GM23338 (cell line): ENCODE data around the gene TSFM. TPM values are rescaled to one million over a fixed set of nuclear protein-coding genes. Genes with fewer than 3 reads are reported as not detected.

Experiments used
- ATAC-seq: fragments of 200-7000 bp; cut with Tn5 transposase; 3 replicates; pipeline ENCODE4 v1.9.1; 2020
- DNase-seq: peaks from one replicate; pipeline ENCODE4 v3.0.0-alpha.2; 2015; ENCODE audit warnings: low spot score
- H2AFZ ChIP-seq: fragments of 200-600 bp; sonication (generic); 2 replicates; pipeline ENCODE4 v1.8.0; 2016; ENCODE audit warnings: antibody characterized with exemption, mild to moderate bottlenecking, moderate library complexity
- H3F3A ChIP-seq: fragments of 200-600 bp; sonication (generic); replicated peaks from 2 replicates; pipeline ENCODE4 v1.8.0; 2017; ENCODE audit warnings: antibody characterized with exemption, mixed run types, low read depth
- H3K27ac ChIP-seq: fragments of 200-600 bp; sonication (generic); 2 replicates; pipeline ENCODE4 v1.6.1; 2016; ENCODE audit warnings: low read depth
- H3K27me3 ChIP-seq: fragments of 200-600 bp; sonication (generic); 2 replicates; pipeline ENCODE4 v1.8.0; 2016; ENCODE audit warnings: mild to moderate bottlenecking, mixed run types, moderate library complexity; ENCODE audit not compliant: insufficient read depth
- H3K36me3 ChIP-seq: fragments of 200-600 bp; sonication (generic); 2 replicates; pipeline ENCODE4 v1.8.0; 2016; ENCODE audit warnings: mild to moderate bottlenecking; ENCODE audit not compliant: insufficient read depth
- H3K4me1 ChIP-seq: fragments of 200-600 bp; sonication (generic); 2 replicates; pipeline ENCODE4 v1.8.0; 2016; ENCODE audit warnings: mild to moderate bottlenecking, moderate library complexity; ENCODE audit not compliant: insufficient read depth
- H3K4me2 ChIP-seq: fragments of 200-600 bp; sonication (generic); 2 replicates; pipeline ENCODE4 v1.7.1; 2017; ENCODE audit warnings: mixed run types
- H3K4me3 ChIP-seq: fragments of 200-600 bp; sonication (generic); 2 replicates; pipeline ENCODE4 v1.6.1; 2016; ENCODE audit warnings: mixed run types
- H3K79me2 ChIP-seq: fragments of 200-600 bp; sonication (generic); replicated peaks from 2 replicates; pipeline ENCODE4 v1.8.0; 2017; ENCODE audit warnings: mild to moderate bottlenecking; ENCODE audit not compliant: insufficient read depth
- H3K9me2 ChIP-seq: fragments of 200-600 bp; sonication (generic); 2 replicates; pipeline ENCODE4 v1.8.0; 2017; ENCODE audit not compliant: insufficient read depth
- H4K20me1 ChIP-seq: fragments of 200-600 bp; sonication (generic); replicated peaks from 2 replicates; pipeline ENCODE4 v1.8.0; 2017; ENCODE audit warnings: mild to moderate bottlenecking; ENCODE audit not compliant: insufficient read depth
- H3K27ac Mint-ChIP-seq: 2 replicates; pipeline ENCODE4 v1.8.0; 2020; ENCODE audit warnings: inconsistent platforms, mild to moderate bottlenecking, moderate library complexity, mixed read lengths
- H3K27me3 Mint-ChIP-seq: 3 replicates; pipeline ENCODE4 v1.8.0; 2022; ENCODE audit warnings: low read depth, mild to moderate bottlenecking, moderate library complexity, mixed read lengths, inconsistent platforms; ENCODE audit not compliant: insufficient read depth, poor library complexity
- H3K36me3 Mint-ChIP-seq: 3 replicates; pipeline ENCODE4 v1.8.0; 2021; ENCODE audit warnings: low read depth, mild to moderate bottlenecking, inconsistent platforms, moderate library complexity, mixed read lengths
- H3K4me1 Mint-ChIP-seq: 3 replicates; pipeline ENCODE4 v1.8.0; 2020; ENCODE audit warnings: mild to moderate bottlenecking, inconsistent platforms, mixed read lengths
- H3K4me3 Mint-ChIP-seq: 3 replicates; pipeline ENCODE4 v1.8.0; 2021; ENCODE audit warnings: moderate library complexity, mild to moderate bottlenecking, inconsistent platforms, mixed read lengths
- H3K9me3 Mint-ChIP-seq: 3 replicates; pipeline ENCODE4 v1.8.0; 2020; ENCODE audit warnings: moderate library complexity, mild to moderate bottlenecking, inconsistent platforms, mixed read lengths
- CTCF ChIP-seq, 2 experiments: fragments of 200-600 bp in 1 of 2; sonication (generic) in 1 of 2; conservative IDR thresholded peaks; 2 replicates each; pipeline versions ENCODE4 v1.5.1 to v1.6.1; 2016 to 2017; ENCODE audit warnings: antibody characterized with exemption in 2 of 2, low read depth in 2 of 2, mild to moderate bottlenecking in 2 of 2, moderate library complexity in 1 of 2
- EZH2 ChIP-seq: fragments of 200-600 bp; sonication (generic); IDR thresholded peaks from one replicate; pipeline ENCODE4 v1.8.0; 2017; ENCODE audit warnings: antibody characterized with exemption, mild to moderate bottlenecking, low read depth; ENCODE audit not compliant: unreplicated experiment
- EZH2phosphoT487 ChIP-seq: fragments of 200-600 bp; sonication (generic); IDR thresholded peaks from one replicate; pipeline ENCODE4 v1.8.1; 2018; ENCODE audit warnings: antibody characterized with exemption; ENCODE audit not compliant: unreplicated experiment
- NANOG ChIP-seq: IDR thresholded peaks from 2 replicates; pipeline ENCODE4 v1.6.1; 2016; ENCODE audit warnings: antibody characterized with exemption, borderline replicate concordance
- REST ChIP-seq: IDR thresholded peaks from one replicate; pipeline ENCODE4 v1.6.1; 2018; ENCODE audit warnings: antibody characterized with exemption; ENCODE audit not compliant: unreplicated experiment
- ZNF331 ChIP-seq: fragments of 250-450 bp; sonication (Bioruptor Pico); IDR thresholded peaks from 2 replicates; pipeline ENCODE4 v1.5.0; 2020; ENCODE audit warnings: low read depth, mild to moderate bottlenecking, moderate library complexity
- polyA plus RNA-seq: library from polyadenylated mRNA; unstranded; fragments of >200 nt; fragmentation: Nextera tagmentation; extraction: Ambion mirVana; gene quantifications from 2 replicates; pipeline ENCODE4 v1.2.1, GENCODE V29; 2016
- total RNA-seq: library from RNA; depleted of rRNA; stranded (reverse); fragments of >200 nt; shearing (Covaris generic); gene quantifications from 2 replicates; pipeline ENCODE4 v1.2.3, GENCODE V29; 2014

The TSFM gene
- total and polyA plus RNA-seq, 2 experiments from 2014 or later: 29.5 to 43.1 TPM

- peaks cover 10% of the 10 kb centered on the region for H3F3A ChIP-seq
- H3K36me3 ChIP-seq: no peaks in the 10 kb centered on the region
- Mint-ChIP-seq H3K27ac (no peak overlapping the region), H3K4me1 (peaks cover 32% of the 10 kb centered on the region), H3K36me3 (no peaks in the 10 kb centered on the region; the same call in 2 of the 3 replicates), H3K4me3 (peak overlapping the region; percentile 79), H3K9me3 (peaks cover 2% of the 10 kb centered on the region), H3K27me3 (peaks cover 90% of the 10 kb centered on the region)
- no peaks in the 10 kb centered on the region for H4K20me1 ChIP-seq
- ATAC-seq (peak; percentile 4), DNase-seq (peak; percentile 46)
- peaks cover 100% of the 10 kb centered on the region for H3K27me3 ChIP-seq
- H3K4me2 ChIP-seq: peak overlapping the region; percentile 91
- H3K27ac ChIP-seq: no peak overlapping the region
- H3K4me1 ChIP-seq: peaks cover 19% of the 10 kb centered on the region
- H2AFZ ChIP-seq: no peak overlapping the region
- no peaks in the 10 kb centered on the region for H3K9me2 ChIP-seq
- TF ChIP-seq ZNF331 (CRISPR knock-in tag): no peak
- peak; percentile 63 for TF ChIP-seq EZH2
- H3K79me2 ChIP-seq: no peaks in the 10 kb centered on the region
- peak overlapping the region; percentile 62 for H3K4me3 ChIP-seq
Measured at GRCh38 chr12:57736741-57737466, 45.7 kb upstream of the TSFM start.

GRCh38 chr12:57737467-57738460 is 44.8 kb upstream of the TSFM start:
- no peak overlapping the region for H2AFZ ChIP-seq
- no peaks in the 10 kb centered on the region for H3K79me2 ChIP-seq
- Mint-ChIP-seq H3K27ac (no peak overlapping the region), H3K36me3 (no peaks in the 10 kb centered on the region; the same call in 2 of the 3 replicates), H3K9me3 (peaks cover 2% of the 10 kb centered on the region), H3K27me3 (peaks cover 88% of the 10 kb centered on the region), H3K4me1 (peaks cover 37% of the 10 kb centered on the region), H3K4me3 (peak overlapping the region; percentile 79; the same call in 2 of the 3 replicates)
- no peaks in the 10 kb centered on the region for H3K9me2 ChIP-seq
- H4K20me1 ChIP-seq: no peaks in the 10 kb centered on the region
- H3F3A ChIP-seq: peaks cover 10% of the 10 kb centered on the region
- H3K4me1 ChIP-seq: peaks cover 19% of the 10 kb centered on the region
- TF ChIP-seq NANOG (no peak), REST (no peak), CTCF (conservative IDR thresholded peaks at IDR 0.05; ENCODE audit: low read depth in 2 of 2) (peak; percentile 8 to 53; a peak in 2 of 4 replicates), EZH2 (peak; percentile 94), EZH2phosphoT487 (peak; percentile 72)
- DNase-seq (peak; percentile 58), ATAC-seq (peak; percentile 12)
- peaks cover 99% of the 10 kb centered on the region for H3K27me3 ChIP-seq
- H3K27ac ChIP-seq: no peak overlapping the region
- peak overlapping the region; percentile 62 for H3K4me3 ChIP-seq
- peak overlapping the region; percentile 91 for H3K4me2 ChIP-seq
- no peaks in the 10 kb centered on the region for H3K36me3 ChIP-seq
